ENCODE results near the gene TOM1L2.

DNA sequence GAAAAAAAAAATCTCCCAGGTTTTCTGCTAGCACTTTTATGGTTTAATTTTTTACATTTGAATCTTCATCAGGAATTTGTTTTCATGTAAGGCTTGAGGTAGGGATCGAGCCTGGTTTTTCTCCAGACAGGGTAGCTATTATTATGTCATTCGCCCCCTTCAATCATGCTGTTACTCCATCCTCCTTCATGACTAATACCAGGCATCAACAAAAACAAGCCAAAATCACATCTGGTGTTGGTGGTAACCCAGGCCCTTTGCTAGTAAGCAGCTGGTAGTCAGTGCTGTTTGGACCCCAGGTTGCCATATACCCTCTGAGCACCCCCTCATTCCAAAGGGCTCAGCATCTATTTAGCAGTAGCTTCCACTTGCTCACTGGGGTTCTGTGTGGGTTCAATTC is 30.0 kb upstream of the TOM1L2 start:
- no peak for TF ChIP-seq TAF1 (IDR thresholded peaks at IDR 0.05; ENCODE audit: low read depth, low read length)
- no peak for TF ChIP-seq POLR2AphosphoS5 (IDR thresholded peaks at IDR 0.05; ENCODE audit: low read depth, low read length)

Measured in GM12891 (cell line).